ENCODE data around the gene VPS13A.

DNA sequence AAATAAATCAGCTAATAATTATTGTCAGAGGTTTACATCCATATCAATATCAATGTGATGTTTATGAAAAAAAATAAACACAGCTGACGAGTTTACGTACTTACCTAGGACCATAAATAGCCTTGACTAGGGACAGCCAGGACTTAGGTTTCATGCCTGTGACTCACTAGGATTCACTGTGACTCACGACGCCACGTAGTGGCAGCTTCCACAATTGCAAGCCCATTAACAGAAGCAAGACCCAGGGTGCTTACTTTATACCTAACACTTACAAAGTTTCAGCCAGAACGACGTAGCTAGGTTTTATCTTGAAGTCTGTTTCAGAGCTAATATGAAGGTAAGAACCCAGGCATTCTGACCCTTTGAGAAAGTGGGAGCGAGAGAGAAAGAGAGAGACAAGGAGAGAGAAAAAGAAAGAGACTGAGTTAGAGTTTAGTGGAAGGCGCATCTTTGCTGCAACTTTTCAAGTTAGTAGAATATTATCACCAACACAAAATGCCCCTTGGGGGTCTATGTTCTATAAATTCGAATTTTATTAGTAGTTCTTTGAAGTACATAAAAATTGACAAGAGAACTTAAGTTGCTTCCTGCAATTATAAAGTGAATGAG is 279.6 kb downstream of the VPS13A start:
- TF ChIP-seq, protein P1, sequence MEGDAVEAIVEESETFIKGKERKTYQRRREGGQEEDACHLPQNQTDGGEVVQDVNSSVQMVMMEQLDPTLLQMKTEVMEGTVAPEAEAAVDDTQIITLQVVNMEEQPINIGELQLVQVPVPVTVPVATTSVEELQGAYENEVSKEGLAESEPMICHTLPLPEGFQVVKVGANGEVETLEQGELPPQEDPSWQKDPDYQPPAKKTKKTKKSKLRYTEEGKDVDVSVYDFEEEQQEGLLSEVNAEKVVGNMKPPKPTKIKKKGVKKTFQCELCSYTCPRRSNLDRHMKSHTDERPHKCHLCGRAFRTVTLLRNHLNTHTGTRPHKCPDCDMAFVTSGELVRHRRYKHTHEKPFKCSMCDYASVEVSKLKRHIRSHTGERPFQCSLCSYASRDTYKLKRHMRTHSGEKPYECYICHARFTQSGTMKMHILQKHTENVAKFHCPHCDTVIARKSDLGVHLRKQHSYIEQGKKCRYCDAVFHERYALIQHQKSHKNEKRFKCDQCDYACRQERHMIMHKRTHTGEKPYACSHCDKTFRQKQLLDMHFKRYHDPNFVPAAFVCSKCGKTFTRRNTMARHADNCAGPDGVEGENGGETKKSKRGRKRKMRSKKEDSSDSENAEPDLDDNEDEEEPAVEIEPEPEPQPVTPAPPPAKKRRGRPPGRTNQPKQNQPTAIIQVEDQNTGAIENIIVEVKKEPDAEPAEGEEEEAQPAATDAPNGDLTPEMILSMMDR (IDR thresholded peaks at IDR 0.05): peak in 6 of 7 experiments; percentile 67 to 93 (median 82)
- TF ChIP-seq POLR2A (IDR thresholded peaks at IDR 0.05): no peak
